Urinary bladder (tissue), 4 donors: Measurements from ENCODE around the gene UNC119. TPM values are rescaled to one million over a fixed set of nuclear protein-coding genes. Genes with fewer than 3 reads are reported as not detected.
"Not testable (repeated sequence)": the region's sequence is repeated elsewhere in the genome, so short reads cannot be mapped to it uniquely, and the experiment has no call there.

Experiments used
- DNase-seq: peaks from one replicate; pipeline ENCODE4 v3.0.0-alpha.2; 2015; ENCODE audit errors: extremely low spot score
- H3K27ac ChIP-seq: one replicate; pipeline ENCODE4 v1.5.1; 2013; ENCODE audit warnings: low read depth, mild to moderate bottlenecking, moderate library complexity
- H3K36me3 ChIP-seq: one replicate; pipeline ENCODE4 v1.6.1; 2013; ENCODE audit warnings: mild to moderate bottlenecking, moderate library complexity; ENCODE audit not compliant: insufficient read depth
- H3K4me1 ChIP-seq: one replicate; pipeline ENCODE4 v1.6.1; 2013; ENCODE audit warnings: mild to moderate bottlenecking, moderate library complexity; ENCODE audit not compliant: insufficient read depth
- H3K4me3 ChIP-seq: one replicate; pipeline ENCODE4 v1.5.1; 2013; ENCODE audit warnings: low read depth, low read length
- WGBS: extraction: QIAGEN DNeasy Blood & Tissue Kit; methylation state at CpG from one replicate; pipeline ENCODE4 v1.1.7; 2013; 5-methylcytosine and 5-hydroxymethylcytosine counted together
- polyA plus RNA-seq: library from polyadenylated mRNA; stranded (reverse); fragments of 200-250 nt; gene quantifications from one replicate; pipeline ENCODE4 v1.2.3, GENCODE V29; 2013
- total RNA-seq: library from RNA; depleted of rRNA; stranded (reverse); fragments of >200 nt; gene quantifications from one replicate; pipeline ENCODE4 v1.2.3, GENCODE V29; 2014
- donor health status: healthy with polysubstance abuse.
- donor health status: healthy.

The UNC119 gene
- total and polyA plus RNA-seq, 2 donors = 15.2 to 24.4 TPM

GRCh38 chr17:28528327-28529012 is 24.0 kb downstream of the UNC119 start:
- Histone ChIP-seq H3K36me3 (no peaks in the 10 kb centered on the region), H3K4me3 (no peak overlapping the region), H3K27ac (no peak overlapping the region), H3K4me1 (no peaks in the 10 kb centered on the region)
- WGBS = 64% methylated on average over 9 of the region's 9 CpGs
- DNase-seq = no peak

GRCh38 chr17:28527859-28528258 is 24.6 kb downstream of the UNC119 start:
- Histone ChIP-seq H3K4me3 (no peak overlapping the region), H3K4me1 (no peaks in the 10 kb centered on the region), H3K36me3 (no peaks in the 10 kb centered on the region), H3K27ac (peak overlapping the region; percentile 38)
- DNase-seq = no peak
- WGBS = 88% methylated on average over 2 of the region's 2 CpGs

- no peaks in the 10 kb centered on the region for H3K36me3 ChIP-seq
- peak overlapping the region; percentile 38 for H3K27ac ChIP-seq
- 94% methylated on average over 2 of the region's 2 CpGs for WGBS
- H3K4me1 ChIP-seq = no peaks in the 10 kb centered on the region
- no peak for DNase-seq
- H3K4me3 ChIP-seq = no peak overlapping the region
Measured at GRCh38 chr17:28527181-28527681, 25.2 kb downstream of the UNC119 start.

GRCh38 chr17:28526381-28526780 is 26.0 kb downstream of the UNC119 start:
- H3K27ac ChIP-seq = peak overlapping the region; percentile 3
- H3K36me3 ChIP-seq = no peaks in the 10 kb centered on the region
- 77% methylated on average over 8 of the region's 8 CpGs for WGBS
- no peak for DNase-seq
- no peak overlapping the region for H3K4me3 ChIP-seq
- H3K4me1 ChIP-seq = no peaks in the 10 kb centered on the region

GRCh38 chr17:28524476-28525424 is 27.7 kb downstream of the UNC119 start:
- 90% methylated on average over 25 of the region's 25 CpGs for WGBS
- Histone ChIP-seq H3K4me3 (no peak overlapping the region), H3K4me1 (no peaks in the 10 kb centered on the region), H3K36me3 (no peaks in the 10 kb centered on the region), H3K27ac (peak overlapping the region; percentile 3)
- peak; percentile 64 for DNase-seq

- Histone ChIP-seq H3K4me3 (no peak overlapping the region), H3K36me3 (no peaks in the 10 kb centered on the region), H3K27ac (no peak overlapping the region), H3K4me1 (no peaks in the 10 kb centered on the region)
- WGBS = 86% methylated on average over 15 of the region's 15 CpGs
- DNase-seq = no peak
Measured at GRCh38 chr17:28523876-28524275, 28.5 kb downstream of the UNC119 start.

GRCh38 chr17:28523186-28523585 is 29.2 kb downstream of the UNC119 start:
- no peak for DNase-seq
- Histone ChIP-seq H3K36me3 (no peaks in the 10 kb centered on the region), H3K4me1 (no peaks in the 10 kb centered on the region), H3K27ac (no peak overlapping the region), H3K4me3 (no peak overlapping the region)
- 88% methylated on average over 6 of the region's 6 CpGs for WGBS

- not testable (repeated sequence) for H3K4me3 ChIP-seq, H3K36me3 ChIP-seq, H3K27ac ChIP-seq, DNase-seq, H3K4me1 ChIP-seq
- 91% methylated on average over 4 of the region's 4 CpGs for WGBS
Measured at GRCh38 chr17:28522281-28522680, 30.1 kb downstream of the UNC119 start.

- DNase-seq = no peak
- WGBS = 47% methylated on average over 21 of the region's 21 CpGs
- no peak overlapping the region for H3K27ac ChIP-seq
Measured at GRCh38 chr17:28521311-28522085, 30.9 kb downstream of the UNC119 start.

GRCh38 chr17:28520687-28521086 is 31.7 kb downstream of the UNC119 start:
- WGBS = 83% methylated on average over 6 of the region's 6 CpGs
- H3K36me3 ChIP-seq = no peaks in the 10 kb centered on the region

More at GRCh38 chr17:28521311-28522085, 30.9 kb downstream of the UNC119 start:
- Histone ChIP-seq H3K36me3 (no peaks in the 10 kb centered on the region), H3K4me3 (no peak overlapping the region), H3K4me1 (no peaks in the 10 kb centered on the region)

GRCh38 chr17:28519236-28519635 is 33.2 kb downstream of the UNC119 start:
- H3K27ac ChIP-seq = no peak overlapping the region
- no peaks in the 10 kb centered on the region for H3K36me3 ChIP-seq
- no peaks in the 10 kb centered on the region for H3K4me1 ChIP-seq
- 69% methylated on average over 5 of the region's 5 CpGs for WGBS
- no peak for DNase-seq
- H3K4me3 ChIP-seq = no peak overlapping the region

More at GRCh38 chr17:28520687-28521086, 31.7 kb downstream of the UNC119 start:
- Histone ChIP-seq H3K4me1 (no peaks in the 10 kb centered on the region), H3K4me3 (no peak overlapping the region), H3K27ac (no peak overlapping the region)
- no peak for DNase-seq

GRCh38 chr17:28518578-28518977 is 33.8 kb downstream of the UNC119 start:
- H3K4me3 ChIP-seq = no peak overlapping the region
- H3K27ac ChIP-seq = no peak overlapping the region
- no peaks in the 10 kb centered on the region for H3K4me1 ChIP-seq
- H3K36me3 ChIP-seq = no peaks in the 10 kb centered on the region
- DNase-seq = no peak
- 86% methylated on average over 7 of the region's 7 CpGs for WGBS

GRCh38 chr17:28518132-28518531 is 34.3 kb downstream of the UNC119 start:
- no peak overlapping the region for H3K27ac ChIP-seq
- no peak overlapping the region for H3K4me3 ChIP-seq
- 71% methylated on average over 6 of the region's 6 CpGs for WGBS
- no peaks in the 10 kb centered on the region for H3K36me3 ChIP-seq
- H3K4me1 ChIP-seq = no peaks in the 10 kb centered on the region
- DNase-seq = no peak
